K562 (cell line): ENCODE measurements around the gene EPHA4. TPM values are rescaled to one million over a fixed set of nuclear protein-coding genes. Genes with fewer than 3 reads are reported as not detected.

ENCODE experiments used
- ATAC-seq: fragments of 200-7000 bp; cut with Tn5 transposase; 3 replicates; pipeline ENCODE4 v1.9.1; 2020; ENCODE audit warnings: moderate library complexity
- BruUV-seq: library from RNA; stranded (reverse); fragments of 400-500 nt; replicated peaks from 2 replicates; lab custom pipeline; 2021; lab: Mats Ljungman, UMichigan
- CTCF ChIA-PET: fragments of 300-600 bp; formaldehyde crosslinking; extraction: SDS; loops from one replicate; lab custom pipeline; 2021; ENCODE audit warnings: low intra/inter-chr PET ratio; lab: Yijun Ruan, JAX
- POLR2A ChIA-PET: fragments of 300-600, 350-650 bp; sonication (Branson Sonifier 250); formaldehyde crosslinking; extraction: SDS; loops from one replicate; lab custom pipeline; 2021; ENCODE audit warnings: antibody characterized with exemption, inconsistent platforms; lab: Yijun Ruan, JAX
- DNase-seq, 4 experiments: peaks; one replicate each; pipeline versions ENCODE4 v3.0.0 to v3.0.0-alpha.2; 2011 to 2018; ENCODE audit warnings: low spot score in 3 of 4, mixed read lengths in 3 of 4; ENCODE audit errors: extremely low read depth in 1 of 4
- FAIRE-seq: peaks from 2 replicates; lab custom pipeline; 2011; peaks lifted over from hg19 to GRCh38; lab: Jason Lieb, UNC
- H2AFZ ChIP-seq: 2 replicates; pipeline ENCODE4 v1.6.0; 2011; ENCODE audit warnings: low read depth, low read length, control low read depth, inconsistent platforms
- H3K27ac ChIP-seq: fragments of 200-600 bp; 3 replicates; pipeline ENCODE4 v1.8.0; 2011; ENCODE audit warnings: low read depth, mild to moderate bottlenecking, control low read depth, inconsistent platforms, low read length, moderate library complexity, mixed read lengths; ENCODE audit errors: extremely low read depth
- H3K27me3 ChIP-seq, 2 experiments: fragments of 300-600 bp in 1 of 2; 2 replicates in 1 of 2; 3 replicates in 1 of 2; pipeline versions ENCODE4 v1.6.0 to v1.8.0; 2011; ENCODE audit warnings: inconsistent platforms in 2 of 2, low read length in 2 of 2, mild to moderate bottlenecking in 1 of 2, mixed read lengths in 1 of 2, moderate library complexity in 1 of 2; ENCODE audit not compliant: control insufficient read depth in 2 of 2, insufficient read depth in 2 of 2
- H3K36me3 ChIP-seq: fragments of 300-600 bp; 3 replicates; pipeline ENCODE4 v1.8.0; 2011; ENCODE audit warnings: mild to moderate bottlenecking, low read length, inconsistent platforms; ENCODE audit not compliant: control insufficient read depth, insufficient read depth
- H3K4me1 ChIP-seq, 2 experiments: fragments of 200-600 bp in 1 of 2; replicated peaks in 1 of 2; 2 replicates in 1 of 2; 3 replicates in 1 of 2; pipeline versions ENCODE4 v1.5.1 to v1.8.0; 2011; ENCODE audit warnings: inconsistent platforms in 2 of 2, low read length in 2 of 2, mild to moderate bottlenecking in 1 of 2, mixed read lengths in 1 of 2, moderate library complexity in 1 of 2; ENCODE audit not compliant: control insufficient read depth in 2 of 2, insufficient read depth in 2 of 2
- H3K4me2 ChIP-seq: 2 replicates; pipeline ENCODE4 v1.6.1; 2011; ENCODE audit warnings: low read length, control low read depth, inconsistent platforms, mixed read lengths; ENCODE audit not compliant: insufficient read depth
- H3K4me3 ChIP-seq: fragments of 200-600 bp; sonication (generic), shearing (Covaris generic); 2 replicates; pipeline ENCODE4 v1.5.1; 2016; ENCODE audit warnings: control low read depth, inconsistent platforms
- H3K79me2 ChIP-seq: fragments of 200-600 bp; 3 replicates; pipeline ENCODE4 v1.8.0; 2011; ENCODE audit warnings: low read length, inconsistent platforms; ENCODE audit not compliant: control insufficient read depth, insufficient read depth
- H3K9ac ChIP-seq, 2 experiments: 2 replicates each; pipeline versions ENCODE4 v1.6.0 to v1.6.1; 2011; ENCODE audit warnings: low read depth in 2 of 2, low read length in 2 of 2, control low read depth in 1 of 2, inconsistent platforms in 1 of 2, mild to moderate bottlenecking in 1 of 2, mixed read lengths in 1 of 2; ENCODE audit not compliant: insufficient read depth in 1 of 2
- H3K9me1 ChIP-seq: one replicate; pipeline ENCODE4 v1.6.0; 2011; ENCODE audit warnings: inconsistent platforms, mild to moderate bottlenecking, low read length, moderate library complexity; ENCODE audit not compliant: control insufficient read depth, insufficient read depth
- H3K9me3 ChIP-seq: replicated peaks from 2 replicates; pipeline ENCODE4 v1.5.1; 2011; ENCODE audit warnings: low read depth, low read length, inconsistent platforms; ENCODE audit not compliant: control insufficient read depth, insufficient read depth
- H4K20me1 ChIP-seq: replicated peaks from 2 replicates; pipeline ENCODE4 v1.6.1; 2011; ENCODE audit warnings: low read length, inconsistent platforms, mixed read lengths; ENCODE audit not compliant: control insufficient read depth, insufficient read depth
- SIN3B ChIP-seq: fragments of 450-650 bp; IDR thresholded peaks from 2 replicates; pipeline ENCODE4 v1.6.1; 2017; ENCODE audit warnings: low read depth, mild to moderate bottlenecking, moderate library complexity
- SRSF7 ChIP-seq: fragments of 200-400 bp; formaldehyde crosslinking; optimal IDR thresholded peaks from 2 replicates; pipeline ENCODE3; 2017; ENCODE audit warnings: mild to moderate bottlenecking, low read depth, low read length
- ZNF57 ChIP-seq: fragments of 450-650 bp; formaldehyde crosslinking; IDR thresholded peaks from 2 replicates; pipeline ENCODE4 v1.4.0; 2020; ENCODE audit warnings: mild to moderate bottlenecking, moderate library complexity
- WGBS: fragments of 100-300 bp; shearing (Covaris generic); methylation state at CpG from one replicate; pipeline ENCODE4 v1.1.6; 2016; ENCODE audit warnings: low coverage, mixed read lengths; ENCODE audit not compliant: insufficient coverage; ENCODE audit errors: missing lambda C conversion rate; 5-methylcytosine and 5-hydroxymethylcytosine counted together
- in situ Hi-C: fragments of 300-500 bp; cut with MboI; formaldehyde crosslinking; loops from 4 replicates; pipeline ENCODE4 v1.15.0; 2018; ENCODE audit warnings: inconsistent platforms, mixed read lengths
- intact Hi-C: fragments of 100-400 bp; cut with micrococcal nuclease; formaldehyde crosslinking; loops from 2 replicates; pipeline ENCODE4 v1.14.2; 2022
- polyA plus RNA-seq, 8 experiments: library from polyadenylated mRNA; depleted of rRNA in 4 of 8; stranded (reverse) in 5 of 8; unstranded in 3 of 8; fragments of >200 nt; fragmentation: Nextera tagmentation in 2 of 8; fragmentation: Illumina TruSeq in 1 of 8; extraction: Ambion mirVana in 2 of 8; extraction: Trizol in 1 of 8; gene quantifications; 2 replicates each; pipeline versions ENCODE4 v1.2.1 to v1.2.3, GENCODE V29; 2011 to 2014; ENCODE audit warnings: inconsistent platforms in 1 of 8, missing spikeins in 1 of 8
- total RNA-seq, 7 experiments: library from RNA; depleted of rRNA in 6 of 7; stranded (reverse); fragments of >200 nt in 6 of 7; fragmentation: Illumina TruSeq in 2 of 7; extraction: Trizol in 2 of 7; gene quantifications; 2 replicates each; pipeline versions ENCODE4 v1.2.1 to v1.2.3, GENCODE V29; 2011 to 2021; ENCODE audit warnings: low replicate concordance in 1 of 7
- TF ChIP-seq, protein P1 (sequence below): fragments of 450-650 bp; conservative IDR thresholded peaks from 2 replicates; pipeline ENCODE4 v1.6.1; 2016; ENCODE audit warnings: missing genetic modification characterization, low read depth, mild to moderate bottlenecking, missing compliant biosample characterization, moderate library complexity

Gene EPHA4
- total and polyA plus RNA-seq, 9 of the 15 experiments (the other 6 are each of a cell fraction or from before 2014, with no cell fraction given) = 0.07 to 0.09 (median 0.07) TPM; not detected in 6

GRCh38 chr2:221518201-221518934 is 53.7 kb downstream of the EPHA4 start:
- no TSS peak for BruUV-seq
- H3K36me3 ChIP-seq = no peaks in the 10 kb centered on the region
- no peak overlapping the region for H3K4me2 ChIP-seq
- H2AFZ ChIP-seq = no peak overlapping the region
- no peaks in the 10 kb centered on the region for H3K79me2 ChIP-seq
- H3K4me1 ChIP-seq = no peaks in the 10 kb centered on the region
- H3K4me3 ChIP-seq = no peak overlapping the region
- no peaks in the 10 kb centered on the region for H4K20me1 ChIP-seq
- FAIRE-seq (no peak), ATAC-seq (no peak), DNase-seq (no peak)
- POLR2A ChIA-PET = no interaction called here
- no peak for TF ChIP-seq SRSF7
- TF ChIP-seq, protein P1, sequence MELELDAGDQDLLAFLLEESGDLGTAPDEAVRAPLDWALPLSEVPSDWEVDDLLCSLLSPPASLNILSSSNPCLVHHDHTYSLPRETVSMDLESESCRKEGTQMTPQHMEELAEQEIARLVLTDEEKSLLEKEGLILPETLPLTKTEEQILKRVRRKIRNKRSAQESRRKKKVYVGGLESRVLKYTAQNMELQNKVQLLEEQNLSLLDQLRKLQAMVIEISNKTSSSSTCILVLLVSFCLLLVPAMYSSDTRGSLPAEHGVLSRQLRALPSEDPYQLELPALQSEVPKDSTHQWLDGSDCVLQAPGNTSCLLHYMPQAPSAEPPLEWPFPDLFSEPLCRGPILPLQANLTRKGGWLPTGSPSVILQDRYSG = no peak
- TF ChIP-seq ZNF57 = no peak
- TF ChIP-seq SIN3B = no peak
- H3K9ac ChIP-seq = no peak overlapping the region
- intact Hi-C loops = no loop called here
- in situ Hi-C loops = no loop called here
- no peak overlapping the region for H3K27ac ChIP-seq
- no peaks in the 10 kb centered on the region for H3K9me3 ChIP-seq
- no peaks in the 10 kb centered on the region for H3K9me1 ChIP-seq
- no peaks in the 10 kb centered on the region for H3K27me3 ChIP-seq
- 1% methylated on average over 7 of the region's 7 CpGs for WGBS
- CTCF ChIA-PET = no interaction called here
